SU-DHL-6 (cell line): ENCODE data around the gene HOMER3.

ENCODE experiments used
- CTCF ChIP-seq: fragments of 200-600 bp; sonication (generic); IDR thresholded peaks from one replicate; pipeline ENCODE4 v1.5.1; 2017; ENCODE audit warnings: antibody characterized with exemption, mild to moderate bottlenecking, low read length, moderate library complexity; ENCODE audit not compliant: insufficient read depth, poor library complexity, severe bottlenecking
- EZH2phosphoT487 ChIP-seq: fragments of 200-600 bp; sonication (generic), shearing (Covaris generic); conservative IDR thresholded peaks from 2 replicates; pipeline ENCODE4 v1.6.1; 2018; ENCODE audit warnings: mild to moderate bottlenecking, antibody characterized with exemption, low read length, moderate library complexity, mixed read lengths

GRCh38 chr19:18942692-18943091 lies 1.7 kb upstream of the HOMER3 start:
- TF ChIP-seq CTCF: no peak
- no peak for TF ChIP-seq EZH2phosphoT487
